HG03064 (cell line): ENCODE data around the gene LGALS7.
"Not testable (repeated sequence)": the region's sequence is repeated elsewhere in the genome, so short reads cannot be mapped to it uniquely, and the experiment has no call there.

Experiments used
- ATAC-seq: cut with Tn5 transposase; IDR thresholded peaks from one replicate; pipeline ENCODE4 v1.9.1; 2021; ENCODE audit warnings: low read depth; ENCODE audit not compliant: unreplicated experiment

LGALS7 gene

GRCh38 chr19:38800577-38801347, 27.4 kb upstream of the LGALS7 start:
- ATAC-seq = no peak

- ATAC-seq = no peak
Measured at GRCh38 chr19:38799104-38799503, 25.8 kb upstream of the LGALS7 start.

GRCh38 chr19:38797781-38798180, 24.5 kb upstream of the LGALS7 start:
- ATAC-seq = not testable (repeated sequence)

- no peak for ATAC-seq
Measured at GRCh38 chr19:38796154-38796553, 22.8 kb upstream of the LGALS7 start.

- no peak for ATAC-seq
Measured at GRCh38 chr19:38795549-38795948, 22.2 kb upstream of the LGALS7 start.

GRCh38 chr19:38793671-38794070, 20.4 kb upstream of the LGALS7 start:
- no peak for ATAC-seq

GRCh38 chr19:38793177-38793576, 19.9 kb upstream of the LGALS7 start:
- ATAC-seq = no peak

- no peak for ATAC-seq
Measured at GRCh38 chr19:38792250-38793111, 19.2 kb upstream of the LGALS7 start.

GRCh38 chr19:38791451-38792064, 18.2 kb upstream of the LGALS7 start:
- not testable (repeated sequence) for ATAC-seq

GRCh38 chr19:38790507-38791403, 17.4 kb upstream of the LGALS7 start:
- not testable (repeated sequence) for ATAC-seq

- no peak for ATAC-seq
Measured at GRCh38 chr19:38788478-38789243, 15.3 kb upstream of the LGALS7 start, which contains the start of gene LGALS7B. Gene LGALS7B (plus strand): TSS chr19:38789200. CDS start chr19:38789227, 27 bp downstream.

- ATAC-seq = no peak
Measured at GRCh38 chr19:38786572-38787265, 13.4 kb upstream of the LGALS7 start.

GRCh38 chr19:38786061-38786460, 12.7 kb upstream of the LGALS7 start:
- not testable (repeated sequence) for ATAC-seq

GRCh38 chr19:38785187-38785699, 11.9 kb upstream of the LGALS7 start:
- no peak for ATAC-seq

GRCh38 chr19:38784224-38784623, 10.9 kb upstream of the LGALS7 start:
- ATAC-seq = no peak

GRCh38 chr19:38782212-38782611, 8.9 kb upstream of the LGALS7 start:
- not testable (repeated sequence) for ATAC-seq

- ATAC-seq = no peak
Measured at GRCh38 chr19:38781058-38781457, 7.7 kb upstream of the LGALS7 start.

- ATAC-seq = no peak
Measured at GRCh38 chr19:38780443-38780842, 7.1 kb upstream of the LGALS7 start.

- no peak for ATAC-seq
Measured at GRCh38 chr19:38778733-38779132, 5.4 kb upstream of the LGALS7 start.
